GF-D8 (cell line): Measurements from ENCODE around the gene PRDM15.

Experiments used
- DNase-seq: peaks from one replicate; lab custom pipeline; 2025; lab: John Stamatoyannopoulos, UW

Gene PRDM15

GRCh38 chr21:41879190-41879998 lies at the start of gene PRDM15:
Gene PRDM15, minus strand, starts transcription at chr21:41879344. Its CDS starts 18,981 bp downstream, at chr21:41860363.
- DNase-seq, result peak; percentile 32

DNA sequence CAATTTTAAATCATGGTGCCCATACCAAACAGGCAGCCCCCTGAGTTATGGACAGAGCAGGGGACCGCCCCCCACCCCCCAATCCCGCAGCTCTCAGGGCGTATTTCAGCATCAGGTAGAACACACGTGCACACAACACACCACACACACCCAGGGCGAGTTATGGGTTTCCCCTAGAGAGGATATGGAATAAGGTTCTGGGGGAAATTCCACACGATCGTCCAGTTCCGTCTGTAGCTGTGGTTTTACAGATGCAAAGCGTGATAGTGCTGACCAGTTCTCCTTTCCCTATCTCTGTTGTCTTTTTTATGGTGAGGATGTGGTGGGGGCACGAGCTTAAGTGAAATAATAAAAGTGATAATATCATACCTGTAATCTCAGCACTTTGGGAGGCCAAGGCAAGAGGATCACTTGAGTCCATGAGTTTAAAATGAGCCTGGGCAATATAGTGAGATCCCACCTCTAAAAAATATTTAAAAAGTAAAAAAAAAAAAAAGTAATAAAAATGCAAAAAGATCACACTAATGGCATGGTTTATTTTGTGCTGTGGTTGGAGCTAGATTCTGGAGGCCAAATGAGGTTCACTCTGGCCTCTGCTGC lies 49.6 kb upstream of the PRDM15 start:
- peak; percentile 93 for DNase-seq

DNA sequence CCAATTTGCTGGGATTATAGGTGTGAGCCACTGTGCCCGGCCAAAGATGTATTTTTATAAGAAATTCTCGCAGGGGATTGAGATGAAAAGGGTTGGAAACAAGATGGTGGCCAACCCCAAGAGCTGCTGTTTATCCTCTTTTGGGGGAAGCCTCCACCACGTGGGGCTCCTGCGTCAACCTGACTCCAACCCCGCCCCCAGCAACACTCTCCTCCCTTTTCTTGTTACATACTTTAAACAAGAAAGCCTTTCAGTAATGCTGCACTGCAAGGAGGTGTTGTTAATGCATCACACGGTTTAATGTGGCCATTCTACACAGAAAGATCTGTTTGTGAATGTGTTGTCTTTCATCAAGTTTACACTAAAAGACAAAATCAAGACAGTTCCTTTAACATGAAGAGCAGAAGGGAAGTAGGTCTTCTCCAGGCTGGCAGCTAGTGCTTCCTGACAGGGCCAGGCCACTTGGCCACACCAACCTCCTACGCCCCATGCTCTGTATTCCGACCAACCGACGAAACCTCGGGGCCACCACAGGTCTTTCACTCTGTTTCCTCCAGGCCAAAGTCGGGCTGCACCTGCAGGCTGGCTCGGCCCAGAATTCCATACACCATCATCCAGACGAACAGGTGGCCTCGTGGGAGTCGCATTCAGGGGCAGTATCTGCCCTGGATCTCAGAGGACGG lies 48.7 kb upstream of the PRDM15 start:
- DNase-seq, result peak; percentile 90

DNA sequence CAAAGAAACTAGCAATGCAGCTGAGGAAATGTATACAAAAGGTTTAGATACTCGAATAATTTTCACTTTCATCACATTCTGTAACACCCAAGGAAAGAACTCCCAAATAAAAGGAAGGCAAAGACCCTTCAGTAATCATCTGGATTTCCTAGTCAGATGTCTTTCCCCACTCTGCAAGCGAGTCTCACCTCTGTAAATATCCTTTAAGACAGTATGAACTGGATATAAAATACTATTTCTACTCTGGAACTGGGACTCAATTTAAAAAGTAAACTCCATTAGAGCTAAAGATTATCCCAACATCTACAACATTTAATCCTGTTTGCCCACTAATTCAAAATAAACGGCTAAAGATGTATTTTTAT lies 47.6 kb upstream of the PRDM15 start:
- no peak for DNase-seq

DNA sequence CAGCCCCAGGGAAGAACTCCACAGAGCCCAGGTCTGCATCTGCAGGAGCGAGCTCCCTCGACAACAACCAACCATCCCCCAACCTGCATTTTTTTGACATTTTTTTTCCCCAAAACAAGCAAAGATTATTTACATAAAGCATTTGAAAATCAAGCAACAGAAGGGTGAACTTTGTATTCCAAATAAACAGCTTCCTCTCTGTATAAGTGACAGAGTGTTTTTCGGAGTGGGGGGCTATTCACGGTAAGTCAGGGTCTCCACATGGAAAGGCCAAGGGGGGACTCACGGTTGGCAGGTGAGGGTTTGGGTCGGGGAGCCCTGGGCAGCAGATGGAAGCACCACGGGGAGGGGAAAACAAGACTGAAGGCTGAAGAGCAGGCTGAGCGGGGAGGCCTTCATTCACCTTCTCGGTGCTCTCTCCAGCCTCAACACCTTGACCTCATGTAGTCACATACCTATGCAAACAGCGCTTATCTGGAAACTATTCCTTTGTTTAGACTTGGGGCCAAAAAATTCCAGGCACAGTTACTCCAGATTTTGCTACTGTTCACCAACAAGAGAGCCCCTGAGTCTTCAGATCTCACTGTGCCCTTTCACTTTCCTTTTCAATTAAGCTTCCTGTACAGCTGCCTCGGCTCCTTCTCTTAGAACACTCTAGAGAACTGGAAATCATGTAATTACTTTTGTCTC lies 47.1 kb upstream of the PRDM15 start:
- no peak for DNase-seq

- no peak for DNase-seq
These were observed 46.6 kb upstream of the PRDM15 start for GRCh38 chr21:41925767-41926116.

- no peak for DNase-seq
These were observed 45.2 kb upstream of the PRDM15 start for GRCh38 chr21:41924368-41924754.

- DNase-seq, result no peak
These were observed 44.7 kb upstream of the PRDM15 start for GRCh38 chr21:41923631-41924367.

DNA sequence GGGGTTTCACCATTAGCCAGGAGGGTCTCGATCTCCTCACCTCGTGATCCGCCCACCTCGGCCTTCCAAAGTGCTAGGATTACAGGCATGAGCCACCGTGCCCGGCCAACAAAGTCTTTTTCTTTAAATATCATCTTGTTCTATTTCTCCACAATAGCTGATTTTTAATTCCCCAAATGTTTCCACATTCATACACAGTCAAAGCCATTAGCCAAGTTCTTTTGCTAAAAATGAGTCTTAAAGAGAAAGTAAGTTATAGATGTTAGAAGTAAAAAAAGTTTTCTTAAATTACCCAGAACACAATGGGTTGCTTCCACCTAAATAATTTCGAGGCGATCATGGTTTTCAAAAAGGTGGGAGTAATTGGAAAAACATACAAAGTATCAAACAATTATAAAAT lies 44.0 kb upstream of the PRDM15 start:
- DNase-seq, result no peak

- DNase-seq, result no peak
These were observed 41.9 kb upstream of the PRDM15 start for GRCh38 chr21:41921021-41921420.

DNA sequence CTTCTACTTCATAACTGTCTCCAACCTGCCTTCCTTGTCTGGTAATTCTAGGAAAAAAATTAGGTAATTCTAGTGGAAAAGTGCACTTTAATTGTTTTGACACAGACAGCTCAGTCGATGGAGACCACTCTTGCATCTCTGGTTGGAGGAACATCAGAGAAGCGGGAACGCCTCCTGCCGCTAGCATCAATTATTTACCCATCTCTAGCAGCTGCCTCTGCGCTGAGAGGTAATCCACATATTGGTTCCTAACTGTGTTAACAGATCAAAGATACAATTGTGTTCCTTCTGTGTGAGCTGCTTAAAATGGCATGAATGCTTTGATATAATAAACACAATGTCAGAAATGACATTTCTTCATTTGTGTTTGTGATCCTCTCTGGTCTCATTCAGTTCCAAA lies 41.3 kb upstream of the PRDM15 start:
- no peak for DNase-seq

- DNase-seq, result no peak
These were observed 40.7 kb upstream of the PRDM15 start for GRCh38 chr21:41919666-41920398.

GRCh38 chr21:41918561-41919358 lies 39.6 kb upstream of the PRDM15 start:
- no peak for DNase-seq

GRCh38 chr21:41917531-41917930 lies 38.4 kb upstream of the PRDM15 start:
- DNase-seq, result no peak

DNA sequence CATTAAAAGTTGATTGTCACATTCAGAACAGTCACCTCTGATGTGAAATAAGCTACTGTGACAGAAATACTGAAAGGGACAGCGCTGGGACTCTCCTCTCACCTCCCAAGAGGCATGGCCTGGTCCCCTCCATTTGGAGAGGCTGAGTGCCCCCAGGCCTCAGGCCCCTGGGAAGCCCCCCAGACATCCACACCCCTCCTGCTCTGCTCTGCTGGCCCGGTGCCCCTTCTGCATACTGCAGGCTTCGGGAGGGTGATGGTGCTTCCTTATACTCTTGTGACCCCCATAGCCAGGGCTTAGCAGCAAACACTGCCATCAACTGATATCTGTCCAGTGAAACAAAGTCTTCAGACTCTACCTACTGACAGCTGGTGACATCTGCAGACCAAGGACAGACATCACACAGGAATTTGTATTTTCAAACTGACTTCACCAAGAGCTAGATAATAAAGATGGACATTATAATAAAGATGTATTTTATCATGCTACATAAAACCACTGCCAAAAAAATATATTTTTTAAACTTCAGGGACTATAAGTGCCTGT lies 37.8 kb upstream of the PRDM15 start:
- DNase-seq, result no peak

DNA sequence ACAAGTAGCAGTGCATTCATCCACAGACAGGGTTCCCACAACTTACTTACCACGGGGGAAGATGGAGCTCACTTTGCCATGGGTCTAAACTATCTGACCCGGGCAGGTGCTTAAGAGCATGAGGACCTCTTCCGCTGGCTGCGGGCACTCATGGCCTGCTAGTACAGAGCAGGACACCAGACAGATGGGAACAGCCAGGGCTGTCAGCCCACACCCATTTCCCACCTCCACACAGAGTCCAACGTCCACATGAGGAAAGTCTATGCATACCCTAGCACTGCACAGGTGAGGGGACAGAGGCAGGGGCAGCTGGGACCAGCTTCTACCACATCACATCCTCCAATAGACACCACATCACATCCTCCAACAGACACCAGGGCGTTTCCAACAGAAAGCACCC lies 35.8 kb upstream of the PRDM15 start:
- no peak for DNase-seq

- no peak for DNase-seq
These were observed 35.2 kb upstream of the PRDM15 start for GRCh38 chr21:41914358-41914757.

DNA sequence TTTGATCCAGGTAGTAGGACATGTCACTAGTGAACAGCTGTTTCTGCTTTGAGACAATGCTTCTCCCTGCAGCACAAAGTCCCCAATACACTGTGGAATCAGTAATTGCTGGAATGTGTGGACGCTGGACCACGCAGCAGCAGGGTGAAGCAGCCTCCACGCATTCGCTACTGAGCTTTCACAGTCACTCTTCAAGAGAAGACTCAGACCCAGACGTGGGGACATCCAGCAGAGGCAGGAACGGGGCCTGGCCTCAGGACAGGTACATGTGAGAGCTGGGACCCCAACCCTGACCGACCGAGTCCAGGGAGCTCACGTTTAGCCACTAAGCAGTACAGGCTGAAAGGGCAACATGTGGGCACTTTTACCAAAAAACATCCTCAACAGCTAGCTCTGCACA lies 34.1 kb upstream of the PRDM15 start:
- DNase-seq, result no peak

GRCh38 chr21:41908829-41909228 lies 29.7 kb upstream of the PRDM15 start:
- DNase-seq, result no peak
